ENCODE measurements around the gene CLCA2.

The CLCA2 gene

DNA sequence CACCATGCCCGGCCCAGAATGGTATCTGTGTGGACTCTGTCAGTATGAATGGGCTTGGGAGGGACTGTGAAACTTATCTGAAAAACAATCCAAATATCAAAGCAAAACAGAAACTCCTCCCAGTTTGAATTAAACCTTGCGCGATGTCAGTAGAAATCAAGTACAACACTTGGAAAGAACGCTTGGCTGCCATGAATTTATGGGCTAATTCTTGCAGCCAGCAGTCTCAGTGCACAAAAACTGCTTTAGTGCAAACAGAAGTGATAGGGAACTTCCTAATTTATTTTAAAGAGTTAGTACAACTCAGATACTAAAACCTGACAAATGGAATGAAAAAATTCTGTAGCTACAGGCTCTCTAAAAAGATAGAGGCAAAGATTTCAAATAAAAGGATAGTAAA is 53.3 kb downstream of the CLCA2 start:
- Histone ChIP-seq H3K27me3 (ENCODE audit: insufficient read depth, poor library complexity, severe bottlenecking) (no peaks in the 10 kb centered on the region), H3K4me1 (ENCODE audit: insufficient read depth, poor library complexity, severe bottlenecking) (no peaks in the 10 kb centered on the region), H3K27ac (ENCODE audit: poor library complexity, severe bottlenecking) (no peak overlapping the region), H3K9me3 (ENCODE audit: severe bottlenecking) (no peaks in the 10 kb centered on the region), H3K36me3 (ENCODE audit: low read depth) (no peaks in the 10 kb centered on the region), H3K4me3 (ENCODE audit: severe bottlenecking) (no peak overlapping the region)
- no peak for DNase-seq (ENCODE audit: low spot score)
- TF ChIP-seq, protein P1, sequence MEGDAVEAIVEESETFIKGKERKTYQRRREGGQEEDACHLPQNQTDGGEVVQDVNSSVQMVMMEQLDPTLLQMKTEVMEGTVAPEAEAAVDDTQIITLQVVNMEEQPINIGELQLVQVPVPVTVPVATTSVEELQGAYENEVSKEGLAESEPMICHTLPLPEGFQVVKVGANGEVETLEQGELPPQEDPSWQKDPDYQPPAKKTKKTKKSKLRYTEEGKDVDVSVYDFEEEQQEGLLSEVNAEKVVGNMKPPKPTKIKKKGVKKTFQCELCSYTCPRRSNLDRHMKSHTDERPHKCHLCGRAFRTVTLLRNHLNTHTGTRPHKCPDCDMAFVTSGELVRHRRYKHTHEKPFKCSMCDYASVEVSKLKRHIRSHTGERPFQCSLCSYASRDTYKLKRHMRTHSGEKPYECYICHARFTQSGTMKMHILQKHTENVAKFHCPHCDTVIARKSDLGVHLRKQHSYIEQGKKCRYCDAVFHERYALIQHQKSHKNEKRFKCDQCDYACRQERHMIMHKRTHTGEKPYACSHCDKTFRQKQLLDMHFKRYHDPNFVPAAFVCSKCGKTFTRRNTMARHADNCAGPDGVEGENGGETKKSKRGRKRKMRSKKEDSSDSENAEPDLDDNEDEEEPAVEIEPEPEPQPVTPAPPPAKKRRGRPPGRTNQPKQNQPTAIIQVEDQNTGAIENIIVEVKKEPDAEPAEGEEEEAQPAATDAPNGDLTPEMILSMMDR (IDR thresholded peaks at IDR 0.05; ENCODE audit: poor library complexity, severe bottlenecking): no peak
- no peak for ATAC-seq (ENCODE audit: low read depth)

DNA sequence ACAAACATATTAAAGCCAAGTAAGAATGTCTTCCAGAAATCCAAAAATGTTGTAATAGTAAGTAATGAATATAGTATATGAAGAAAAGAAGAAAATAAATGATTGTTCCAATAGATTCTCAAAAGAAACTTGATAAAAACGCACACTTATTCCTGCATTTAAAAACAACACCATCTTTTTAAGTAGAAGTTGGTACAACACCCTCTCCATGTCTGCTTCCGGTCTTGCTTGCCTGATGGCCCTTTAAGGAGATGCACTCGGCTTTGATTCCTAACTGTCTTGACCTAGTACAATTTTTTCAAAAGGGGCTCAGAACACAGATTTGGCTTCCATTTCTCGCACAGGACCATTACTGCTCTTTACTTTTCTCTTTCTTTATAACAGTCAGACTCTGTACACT is 53.7 kb downstream of the CLCA2 start:
- no peaks in the 10 kb centered on the region for H3K27me3 ChIP-seq (ENCODE audit: insufficient read depth, poor library complexity, severe bottlenecking)
- H3K9me3 ChIP-seq (ENCODE audit: severe bottlenecking): no peaks in the 10 kb centered on the region
- H3K27ac ChIP-seq (ENCODE audit: poor library complexity, severe bottlenecking): no peak overlapping the region
- TF ChIP-seq, protein P1 (IDR thresholded peaks at IDR 0.05; ENCODE audit: poor library complexity, severe bottlenecking): no peak
- no peaks in the 10 kb centered on the region for H3K4me1 ChIP-seq (ENCODE audit: insufficient read depth, poor library complexity, severe bottlenecking)
- ATAC-seq (ENCODE audit: low read depth) (no peak), DNase-seq (ENCODE audit: low spot score) (no peak)
- H3K36me3 ChIP-seq (ENCODE audit: low read depth): no peaks in the 10 kb centered on the region
- no peak overlapping the region for H3K4me3 ChIP-seq (ENCODE audit: severe bottlenecking)

DNA sequence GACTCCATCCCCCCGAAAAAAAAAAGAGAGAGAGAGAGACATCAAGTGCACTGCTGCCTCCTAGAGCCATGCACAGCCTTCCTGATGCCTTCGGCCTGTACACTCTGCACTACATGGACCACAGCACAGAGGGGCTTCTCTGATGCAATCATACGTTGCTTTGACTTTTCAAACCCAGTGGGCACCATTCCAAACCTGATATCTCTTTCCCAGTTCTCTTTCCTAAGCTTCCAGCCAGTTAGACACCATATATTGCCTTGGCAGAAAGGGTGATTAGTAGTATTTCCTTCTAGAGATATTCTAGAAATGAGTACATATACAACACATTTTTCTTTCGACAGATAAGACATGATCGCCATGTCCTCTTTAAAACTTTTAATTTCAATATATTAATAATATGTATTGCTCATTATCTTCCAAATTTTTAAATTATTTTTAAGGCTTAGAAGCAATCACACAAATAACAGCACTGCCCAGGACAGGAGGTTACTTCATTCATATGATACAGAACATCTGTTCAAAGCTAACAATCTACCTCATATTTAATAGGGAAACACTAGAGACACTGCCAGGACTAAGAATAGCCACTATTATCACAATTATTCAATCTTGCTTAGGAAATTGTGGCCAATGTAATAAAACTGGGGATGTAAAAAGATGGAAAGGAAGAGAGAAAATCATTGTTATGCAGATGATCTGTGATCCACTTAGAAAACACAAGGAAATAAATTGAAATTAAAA is 54.6 kb downstream of the CLCA2 start:
- no peak for ATAC-seq (ENCODE audit: low read depth)
- no peak overlapping the region for H3K27ac ChIP-seq (ENCODE audit: poor library complexity, severe bottlenecking)

DNA sequence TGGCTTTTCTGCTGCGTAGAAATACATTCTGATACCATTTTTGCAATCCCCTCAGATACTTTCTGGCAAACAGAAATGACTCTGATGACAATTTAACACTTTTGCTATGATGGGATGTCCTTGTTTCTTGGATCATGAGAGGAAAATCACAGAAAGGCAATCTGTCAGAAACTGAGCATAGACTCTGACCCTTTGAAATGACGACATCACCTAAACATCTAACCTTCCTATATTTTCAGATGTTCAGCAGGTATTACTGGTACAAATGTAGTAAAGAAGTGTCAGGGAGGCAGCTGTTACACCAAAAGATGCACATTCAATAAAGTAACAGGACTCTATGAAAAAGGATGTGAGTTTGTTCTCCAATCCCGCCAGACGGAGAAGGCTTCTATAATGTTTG is 58.0 kb downstream of the CLCA2 start:
- no peaks in the 10 kb centered on the region for H3K9me3 ChIP-seq (ENCODE audit: severe bottlenecking)
- no peaks in the 10 kb centered on the region for H3K36me3 ChIP-seq (ENCODE audit: low read depth)
- DNase-seq (ENCODE audit: low spot score): no peak
- H3K4me1 ChIP-seq (ENCODE audit: insufficient read depth, poor library complexity, severe bottlenecking): no peaks in the 10 kb centered on the region
- ATAC-seq (ENCODE audit: low read depth): no peak
- no peaks in the 10 kb centered on the region for H3K27me3 ChIP-seq (ENCODE audit: insufficient read depth, poor library complexity, severe bottlenecking)
- no peak overlapping the region for H3K27ac ChIP-seq (ENCODE audit: poor library complexity, severe bottlenecking)
- H3K4me3 ChIP-seq (ENCODE audit: severe bottlenecking): no peak overlapping the region
- TF ChIP-seq, protein P1 (IDR thresholded peaks at IDR 0.05; ENCODE audit: poor library complexity, severe bottlenecking): no peak

More for the DNA sequence above, 54.6 kb downstream of the CLCA2 start:
- DNase-seq (ENCODE audit: low spot score): no peak
- Histone ChIP-seq H3K27me3 (ENCODE audit: insufficient read depth, poor library complexity, severe bottlenecking) (no peaks in the 10 kb centered on the region), H3K36me3 (ENCODE audit: low read depth) (no peaks in the 10 kb centered on the region), H3K9me3 (ENCODE audit: severe bottlenecking) (no peaks in the 10 kb centered on the region), H3K4me1 (ENCODE audit: insufficient read depth, poor library complexity, severe bottlenecking) (no peaks in the 10 kb centered on the region), H3K4me3 (ENCODE audit: severe bottlenecking) (no peak overlapping the region)
- TF ChIP-seq, protein P1 (IDR thresholded peaks at IDR 0.05; ENCODE audit: poor library complexity, severe bottlenecking): no peak

DNA sequence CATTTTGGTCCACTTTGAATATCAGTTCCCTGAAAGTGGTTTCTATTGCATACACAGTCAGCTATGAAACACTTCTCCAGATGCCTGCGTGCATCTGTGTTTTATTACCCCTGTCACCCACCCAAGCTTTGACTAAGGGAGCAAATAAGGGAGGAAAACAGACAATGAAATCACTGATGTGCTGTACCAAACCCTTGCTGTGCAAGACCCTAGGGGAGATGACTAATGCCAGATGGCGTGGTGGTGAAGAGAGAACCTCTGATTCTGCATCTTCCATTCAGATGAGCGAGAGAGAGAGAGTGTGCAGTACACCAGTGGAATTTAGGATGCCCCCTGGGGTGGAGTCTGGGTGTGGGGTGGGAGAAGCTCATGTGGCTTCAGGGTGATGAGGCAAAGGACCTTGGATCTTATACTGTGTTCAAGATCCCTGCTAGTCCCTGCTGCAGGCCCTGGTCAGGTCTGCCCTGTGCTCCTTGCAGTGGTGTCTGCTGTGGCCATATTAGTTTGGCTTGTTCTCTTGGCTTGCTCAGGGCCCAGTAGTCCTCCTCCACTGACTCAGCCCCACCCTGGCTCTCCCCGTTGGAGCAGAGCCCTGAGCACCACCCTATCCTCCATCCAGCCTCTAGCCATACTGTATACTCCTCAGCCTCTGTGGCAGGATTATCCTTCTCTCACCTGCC is 63.3 kb downstream of the CLCA2 start:
- Histone ChIP-seq H3K9me3 (ENCODE audit: severe bottlenecking) (no peaks in the 10 kb centered on the region), H3K27ac (ENCODE audit: poor library complexity, severe bottlenecking) (no peak overlapping the region), H3K4me1 (ENCODE audit: insufficient read depth, poor library complexity, severe bottlenecking) (no peaks in the 10 kb centered on the region), H3K27me3 (ENCODE audit: insufficient read depth, poor library complexity, severe bottlenecking) (no peaks in the 10 kb centered on the region), H3K4me3 (ENCODE audit: severe bottlenecking) (no peak overlapping the region), H3K36me3 (ENCODE audit: low read depth) (no peaks in the 10 kb centered on the region)
- DNase-seq (ENCODE audit: low spot score) (no peak), ATAC-seq (ENCODE audit: low read depth) (no peak; the same call in 2 of the 3 replicates)
- TF ChIP-seq, protein P1 (IDR thresholded peaks at IDR 0.05; ENCODE audit: poor library complexity, severe bottlenecking): no peak

Measured in RWPE2 (cell line).